Fibroblast of peridontal ligament (primary cell): ENCODE measurements around the gene ATP6V0E1.
A peak's percentile ranks its signal among the peaks of the same experiment; 100 is the strongest.
"Not testable (repeated sequence)": the region's sequence is repeated elsewhere in the genome, so short reads cannot be mapped to it uniquely, and the experiment has no call there.

Source experiments
- DNase-seq: peaks from one replicate; pipeline ENCODE4 v3.0.0-alpha.2; 2010; ENCODE audit errors: extremely low read depth

ATP6V0E1 gene

GRCh38 chr5:173003360-173003759, 19.8 kb downstream of the ATP6V0E1 start:
- DNase-seq: no peak

DNA sequence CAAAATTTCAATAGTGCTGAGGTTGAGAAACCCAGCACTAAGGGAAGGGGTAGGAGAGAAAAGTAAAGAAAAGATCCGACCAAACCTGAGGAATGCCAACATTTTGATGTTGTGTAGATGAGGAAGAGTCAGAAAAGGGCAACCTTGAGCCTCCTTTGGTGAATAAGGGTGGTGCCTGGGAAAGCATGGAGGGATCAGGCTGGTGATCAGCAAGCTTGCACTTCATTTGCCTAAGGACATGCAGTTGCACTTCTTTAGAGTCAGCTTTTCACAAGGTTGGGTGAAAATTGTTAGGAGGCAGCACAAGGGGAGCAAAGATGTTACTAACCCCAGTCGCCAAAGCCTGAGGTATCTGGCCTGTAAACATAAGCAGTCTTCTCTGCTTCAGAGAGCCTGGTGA, 20.4 kb downstream of the ATP6V0E1 start:
- no peak for DNase-seq

DNA sequence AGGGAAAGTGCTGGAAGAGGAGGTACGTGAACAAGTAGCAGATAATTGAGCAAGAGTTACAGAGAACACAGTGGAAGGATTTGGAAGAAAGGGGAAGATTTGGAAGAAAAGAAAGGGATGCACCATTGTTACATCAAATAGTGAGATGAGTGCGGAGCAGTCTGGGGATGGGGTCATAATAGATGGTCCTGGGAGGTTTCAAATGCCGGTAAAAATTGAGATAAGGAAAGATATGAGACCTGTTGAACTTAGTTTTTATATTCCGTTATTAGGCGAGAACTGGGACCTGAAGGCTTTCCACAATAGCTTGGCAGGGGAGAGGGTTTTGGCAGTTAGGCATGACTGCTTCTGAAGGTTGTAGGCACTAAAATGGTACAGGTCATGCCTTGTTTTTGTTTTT, 20.9 kb downstream of the ATP6V0E1 start:
- no peak for DNase-seq

DNA sequence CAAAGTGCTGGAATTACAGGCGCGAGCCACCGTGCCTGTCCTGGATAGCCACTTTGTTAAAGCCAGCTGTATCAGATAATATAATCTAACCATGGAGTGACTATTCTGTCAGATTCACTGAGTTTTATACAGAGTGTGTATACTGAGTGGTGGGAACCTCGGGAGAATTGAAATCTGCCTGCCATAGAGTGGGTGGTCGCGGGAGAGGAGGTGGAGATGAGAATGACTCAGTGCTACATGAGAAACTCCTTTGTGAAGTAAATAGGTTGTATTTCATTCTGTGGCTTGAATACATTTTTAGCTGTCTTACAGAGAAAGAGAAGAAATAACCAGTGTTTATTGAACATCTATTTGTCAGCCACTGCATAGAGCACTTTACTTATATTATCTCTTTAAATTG, 26.4 kb downstream of the ATP6V0E1 start:
- no peak for DNase-seq

- peak; percentile 34 for DNase-seq
Measured at GRCh38 chr5:173010547-173011464, 27.2 kb downstream of the ATP6V0E1 start.

- no peak for DNase-seq
Measured at GRCh38 chr5:173011566-173011965, 28.0 kb downstream of the ATP6V0E1 start.

- no peak for DNase-seq
Measured at GRCh38 chr5:173012882-173013281, 29.3 kb downstream of the ATP6V0E1 start.

GRCh38 chr5:173014671-173015070, 31.1 kb downstream of the ATP6V0E1 start:
- DNase-seq: no peak

DNA sequence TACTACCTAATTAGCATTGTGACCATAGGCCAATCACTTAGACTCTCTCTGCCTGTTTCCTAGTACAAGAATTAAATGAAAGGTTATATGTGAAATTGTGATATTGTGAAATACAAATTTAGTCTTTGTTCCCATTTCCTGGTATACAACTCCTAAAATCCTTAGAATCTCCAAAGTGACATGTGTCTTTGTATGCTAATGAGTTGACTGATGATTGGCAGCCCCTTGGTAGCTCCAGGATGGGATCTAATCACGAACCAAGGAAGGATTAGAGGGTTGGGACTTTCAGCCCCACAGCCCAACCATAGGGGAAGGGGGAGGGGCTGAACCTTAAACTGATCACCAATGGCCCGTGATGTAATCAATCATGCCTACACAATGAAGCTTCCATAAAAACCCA, 31.6 kb downstream of the ATP6V0E1 start:
- DNase-seq: no peak

GRCh38 chr5:173015598-173016455, 32.3 kb downstream of the ATP6V0E1 start:
- DNase-seq: no peak

DNA sequence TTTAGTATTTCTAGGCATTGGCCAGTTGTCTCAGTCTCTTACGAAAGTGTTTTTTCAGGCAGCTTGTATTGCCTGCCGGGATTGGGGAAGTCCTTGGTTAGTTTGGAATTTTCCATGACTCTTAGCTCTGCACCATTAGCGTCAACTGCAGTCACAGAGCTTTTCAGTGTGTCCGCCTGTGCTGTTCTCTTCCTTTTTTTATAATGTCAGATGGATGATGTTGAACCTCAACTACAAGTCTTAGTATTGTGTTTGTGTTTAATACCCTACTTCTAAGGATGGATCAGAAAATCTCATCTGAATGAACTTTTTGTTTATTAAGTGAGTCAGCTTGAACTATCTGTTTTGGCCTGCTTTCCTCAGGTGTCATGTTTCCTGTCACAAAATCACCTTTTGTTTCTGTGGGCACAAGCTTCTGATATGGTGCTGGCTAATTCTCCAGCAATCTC, 33.1 kb downstream of the ATP6V0E1 start:
- peak; percentile 91 for DNase-seq

DNA sequence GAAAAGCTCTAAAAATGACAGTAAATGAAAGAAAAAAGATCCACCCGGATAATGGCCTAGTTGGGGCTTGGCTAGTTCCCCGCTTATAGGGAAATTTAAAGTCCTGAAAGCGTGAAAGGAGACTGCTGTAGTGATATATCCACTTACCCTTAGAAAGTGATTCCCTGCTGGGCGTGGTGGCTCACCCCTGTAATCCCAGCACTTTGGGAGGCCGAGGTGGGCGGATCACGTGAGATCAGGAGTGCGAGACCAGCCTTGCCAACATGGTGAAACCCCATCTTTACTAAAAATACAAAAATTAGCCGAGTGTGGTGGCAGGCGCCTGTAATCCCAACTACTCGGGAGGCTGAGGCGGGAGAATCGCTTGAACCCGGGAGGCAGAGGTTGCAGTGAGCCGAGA, 33.5 kb downstream of the ATP6V0E1 start:
- not testable (repeated sequence) for DNase-seq

- DNase-seq: no peak
Measured at GRCh38 chr5:173018358-173018757, 34.8 kb downstream of the ATP6V0E1 start.

DNA sequence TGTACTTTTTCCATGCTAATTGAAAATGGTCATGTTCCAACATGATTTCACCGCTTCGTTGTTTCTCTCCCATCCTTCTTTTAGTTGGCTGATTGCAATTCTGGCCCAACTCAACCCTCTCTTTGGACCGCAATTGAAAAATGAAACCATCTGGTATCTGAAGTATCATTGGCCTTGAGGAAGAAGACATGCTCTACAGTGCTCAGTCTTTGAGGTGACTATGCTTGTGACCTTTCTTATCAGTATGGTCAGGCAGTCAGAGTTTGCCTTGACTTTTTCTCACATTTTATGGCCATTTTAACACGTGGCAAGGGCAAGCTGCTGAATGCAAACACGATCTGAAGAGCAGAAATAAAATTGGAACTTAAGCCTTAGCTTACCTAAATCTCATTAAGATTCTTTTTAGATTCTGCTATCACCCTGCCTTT, 36.6 kb downstream of the ATP6V0E1 start:
- peak; percentile 51 for DNase-seq

DNA sequence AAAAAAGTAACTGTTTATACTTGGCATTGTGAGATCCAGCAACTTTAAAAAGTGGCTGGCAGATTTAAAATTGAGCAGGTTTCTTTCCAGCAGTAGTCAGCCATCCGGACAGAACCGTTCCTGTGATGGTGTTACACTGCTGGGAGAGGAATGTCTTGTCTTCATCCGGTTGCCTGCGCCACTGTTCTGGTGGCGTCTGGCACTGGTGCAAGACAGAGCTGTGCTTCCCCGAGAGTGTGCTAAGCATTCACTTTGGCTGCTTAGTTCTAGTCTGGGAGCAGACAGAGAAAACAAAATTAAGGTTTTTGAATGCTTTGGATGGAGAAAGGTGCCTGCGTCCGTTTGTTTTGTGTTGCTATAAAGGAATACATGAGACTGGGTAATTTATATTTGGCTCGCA, 37.1 kb downstream of the ATP6V0E1 start:
- no peak for DNase-seq

DNA sequence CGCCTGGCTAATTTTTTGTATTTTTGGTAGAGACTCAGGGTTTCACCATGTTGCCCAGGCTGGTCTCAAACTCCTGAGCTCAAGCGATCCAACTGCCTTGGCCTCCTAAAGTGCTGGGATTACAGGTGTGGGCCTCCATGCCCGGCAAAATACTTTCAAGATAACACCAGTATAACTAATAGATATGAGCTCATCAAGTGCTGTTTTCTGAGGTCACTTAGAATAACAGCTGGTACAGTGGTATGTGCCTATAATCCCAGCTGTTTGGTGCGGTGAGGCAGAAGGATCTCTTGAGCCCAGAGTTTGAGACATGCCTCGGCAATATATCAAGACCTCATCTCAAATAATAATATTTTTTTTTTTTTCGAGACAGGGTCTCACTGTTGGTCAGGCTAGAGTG, 42.1 kb downstream of the ATP6V0E1 start:
- DNase-seq: no peak

DNA sequence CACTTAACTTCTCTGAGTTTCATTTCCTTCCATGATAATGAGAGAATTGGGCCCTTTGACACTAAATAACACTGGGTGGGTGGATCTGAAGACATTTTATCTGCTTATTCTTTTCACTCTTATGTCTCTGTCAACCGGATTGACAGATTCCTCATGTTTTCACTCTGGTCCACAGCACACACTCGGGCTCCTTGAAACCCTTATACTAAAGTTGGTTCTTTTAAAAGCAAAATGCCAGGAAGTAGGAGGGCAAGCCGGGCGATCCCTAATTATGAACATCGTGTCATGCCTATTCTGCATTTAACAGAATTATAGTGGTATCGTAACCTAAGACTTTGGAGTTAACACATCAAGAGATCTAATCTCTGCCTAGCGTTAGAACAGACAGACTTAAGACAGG, 44.3 kb downstream of the ATP6V0E1 start:
- DNase-seq: no peak

DNA sequence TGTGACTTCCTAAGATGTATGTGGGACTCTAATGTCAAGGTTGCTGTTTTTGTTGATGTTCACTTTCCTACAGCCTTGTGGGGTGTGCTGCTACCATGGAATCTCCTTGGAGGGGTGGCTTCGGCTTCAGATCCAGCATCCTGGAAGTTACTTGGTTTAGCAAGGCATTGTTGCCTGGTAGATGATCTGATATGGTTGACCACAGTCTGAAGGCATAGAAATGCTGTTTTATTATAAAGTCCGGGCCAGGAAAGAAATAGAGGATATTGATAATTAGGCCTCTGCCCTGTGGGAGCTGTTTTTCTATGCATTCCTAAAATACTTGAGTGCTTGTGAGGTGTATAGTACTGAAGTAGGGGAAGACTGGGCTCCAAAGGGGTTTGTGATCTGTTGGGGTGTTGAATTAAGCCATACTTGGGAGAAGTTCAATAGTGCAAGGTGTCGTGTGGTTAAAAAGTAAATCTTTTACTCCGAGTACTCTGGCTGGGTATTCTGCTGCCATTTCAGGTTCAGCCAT, 45.3 kb downstream of the ATP6V0E1 start:
- no peak for DNase-seq

DNA sequence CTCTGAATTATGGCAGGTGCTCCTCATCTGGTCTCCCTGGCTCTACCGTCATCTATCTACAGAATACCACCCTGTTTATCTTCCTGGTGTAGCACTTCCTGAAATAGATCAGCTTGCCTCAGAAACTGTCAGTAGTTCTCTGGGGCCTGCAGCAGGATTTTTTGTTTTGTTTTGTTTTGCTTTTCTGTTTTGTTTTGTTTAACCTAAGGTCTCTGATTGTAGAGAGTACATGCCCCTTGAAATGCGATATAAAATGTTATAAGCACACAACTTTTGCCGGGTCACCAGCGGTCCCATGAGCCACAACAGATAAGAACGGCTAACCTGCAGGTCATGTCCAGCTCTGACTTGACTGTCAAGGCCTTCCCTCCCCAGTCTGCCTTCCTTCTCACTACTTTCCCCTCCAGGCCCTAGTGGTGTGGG, 45.9 kb downstream of the ATP6V0E1 start:
- DNase-seq: no peak

DNA sequence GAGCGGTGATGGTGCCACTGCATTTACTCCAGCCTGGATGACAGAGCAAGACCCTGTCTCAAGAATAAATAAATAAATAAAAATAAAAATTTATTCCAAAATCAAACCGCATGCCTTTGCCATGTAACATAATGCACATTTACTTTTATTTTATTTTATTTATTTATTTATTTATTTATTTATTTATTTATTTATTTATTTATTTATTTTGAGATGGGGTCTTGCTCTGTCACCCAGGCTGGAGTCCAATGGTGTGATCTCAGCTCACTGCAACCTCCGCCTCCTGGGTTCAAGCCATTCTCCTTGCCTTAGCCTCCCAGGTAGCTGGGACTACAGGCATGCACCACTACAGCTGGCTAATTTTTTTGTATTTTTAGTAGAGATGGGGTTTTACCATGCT, 48.5 kb downstream of the ATP6V0E1 start:
- not testable (repeated sequence) for DNase-seq

DNA sequence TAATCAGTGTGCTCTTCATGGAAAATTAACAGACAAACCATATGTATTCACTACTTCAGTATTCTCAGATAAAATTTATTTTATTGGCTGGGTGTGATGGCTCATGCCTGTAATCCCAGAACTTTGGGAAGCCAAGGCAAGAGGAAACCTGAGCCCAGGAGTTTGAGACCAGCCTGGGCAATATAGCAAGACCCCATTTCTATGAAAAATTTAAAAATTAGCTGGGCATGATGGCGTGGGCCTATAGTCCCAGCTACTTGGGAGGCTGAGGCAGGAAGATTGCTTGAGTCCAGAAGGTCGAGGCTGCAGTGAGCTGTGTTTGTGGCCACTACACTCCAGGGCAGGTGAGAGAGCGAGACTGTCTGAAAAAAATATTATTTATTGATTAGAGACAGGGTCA, 49.2 kb downstream of the ATP6V0E1 start:
- DNase-seq: no peak

DNA sequence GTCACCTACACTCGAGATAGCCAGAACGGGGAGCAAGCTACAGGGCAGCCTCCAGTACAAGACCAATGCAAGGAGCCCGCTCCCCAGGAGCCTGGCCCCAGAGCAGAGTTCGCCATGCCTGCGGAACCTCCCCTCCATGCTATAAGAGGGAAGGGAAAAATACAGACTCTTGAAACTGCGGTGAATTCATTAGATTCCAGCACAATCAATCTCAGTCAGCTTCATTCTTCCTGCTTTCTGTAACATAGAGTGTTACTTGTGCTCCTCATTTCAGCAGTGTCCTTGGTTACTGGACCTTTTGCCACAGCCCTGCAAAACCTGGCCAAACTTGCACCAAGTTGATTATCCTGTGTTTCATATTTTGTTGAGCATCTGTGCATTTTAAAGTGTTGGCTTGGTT, 50.4 kb downstream of the ATP6V0E1 start:
- DNase-seq: no peak
